Measurements from ENCODE around the gene SLC6A12.

- TF ChIP-seq POLR2A (IDR thresholded peaks at IDR 0.05; ENCODE audit: low read length): no peak
- TF ChIP-seq GATA1 (IDR thresholded peaks at IDR 0.05; ENCODE audit: low read depth, low read length): no peak
These were observed 41.0 kb upstream of the SLC6A12 start for GRCh38 chr12:254912-255311.
